H1 (cell line): ENCODE measurements around the gene ZNF488. TPM values are rescaled to one million over a fixed set of nuclear protein-coding genes. Genes with fewer than 3 reads are reported as not detected.
A peak's percentile ranks its signal among the peaks of the same experiment; 100 is the strongest.

Source experiments
- CTCF ChIA-PET: fragments of 300-600 bp; sonication (Branson Sonifier 250); formaldehyde crosslinking; loops from one replicate; lab custom pipeline; 2021; ENCODE audit not compliant: partially characterized antibody; lab: Charles Lee
- POLR2A ChIA-PET: fragments of 300-600 bp; sonication (Branson Sonifier 250); formaldehyde crosslinking; loops from one replicate; lab custom pipeline; 2021; ENCODE audit warnings: inconsistent platforms; ENCODE audit not compliant: partially characterized antibody; lab: Charles Lee
- DNase-seq, 2 experiments: peaks; one replicate each; pipeline versions ENCODE4 v3.0.0 to v3.0.0-alpha.2; 2010 to 2022; ENCODE audit warnings: low spot score in 2 of 2, low read depth in 1 of 2, mixed read lengths in 1 of 2
- FAIRE-seq: peaks from 2 replicates; lab custom pipeline; 2011; peaks lifted over from hg19 to GRCh38; lab: Jason Lieb, UNC
- H2AFZ ChIP-seq: 2 replicates; pipeline ENCODE4 v1.8.1; 2012; ENCODE audit warnings: low read length, inconsistent platforms
- H2AK5ac ChIP-seq: 2 replicates; pipeline ENCODE4 v1.6.1; 2013; ENCODE audit warnings: low read depth, low read length
- H2BK120ac ChIP-seq: replicated peaks from 2 replicates; pipeline ENCODE3; 2013; ENCODE audit warnings: low read depth, low read length, inconsistent platforms
- H2BK12ac ChIP-seq: 2 replicates; pipeline ENCODE4 v1.6.1; 2013; ENCODE audit warnings: low read depth, low read length
- H2BK15ac ChIP-seq: 2 replicates; pipeline ENCODE4 v1.6.1; 2013; ENCODE audit warnings: low read length
- H2BK20ac ChIP-seq: 2 replicates; pipeline ENCODE4 v1.6.1; 2013; ENCODE audit warnings: low read length
- H2BK5ac ChIP-seq: 2 replicates; pipeline ENCODE4 v1.6.1; 2013; ENCODE audit warnings: low read depth, low read length
- H3K14ac ChIP-seq: 2 replicates; pipeline ENCODE4 v1.6.1; 2013; ENCODE audit warnings: inconsistent platforms; ENCODE audit not compliant: insufficient read length
- H3K18ac ChIP-seq: 2 replicates; pipeline ENCODE4 v1.6.1; 2013; ENCODE audit warnings: low read length; ENCODE audit errors: extremely low read depth
- H3K23ac ChIP-seq: 2 replicates; pipeline ENCODE4 v1.6.1; 2013; ENCODE audit warnings: inconsistent platforms; ENCODE audit not compliant: insufficient read length
- H3K23me2 ChIP-seq: 2 replicates; pipeline ENCODE4 v1.6.1; 2013; ENCODE audit warnings: low read depth, low read length
- H3K27ac ChIP-seq: 2 replicates; pipeline ENCODE4 v1.6.1; 2011; ENCODE audit warnings: low read depth, low read length, inconsistent platforms
- H3K27me3 ChIP-seq, 4 experiments: replicated peaks in 1 of 4; 1 replicate in 1 of 4; 2 replicates in 3 of 4; pipeline versions ENCODE4 v1.6.1 to v1.8.1; 2011 to 2013; ENCODE audit warnings: low read length in 3 of 4, mild to moderate bottlenecking in 3 of 4, inconsistent platforms in 2 of 4, mixed read lengths in 2 of 4, moderate library complexity in 1 of 4; ENCODE audit not compliant: control insufficient read depth in 3 of 4, insufficient read depth in 3 of 4; ENCODE audit errors: extremely low read depth in 1 of 4
- H3K36me3 ChIP-seq, 4 experiments: 2 replicates each; pipeline versions ENCODE4 v1.6.1 to v1.8.1; 2011 to 2013; ENCODE audit warnings: mild to moderate bottlenecking in 4 of 4, low read length in 3 of 4, moderate library complexity in 2 of 4, control low read depth in 1 of 4, inconsistent platforms in 1 of 4; ENCODE audit not compliant: insufficient read depth in 4 of 4, control insufficient read depth in 2 of 4
- H3K4ac ChIP-seq: replicated peaks from 2 replicates; pipeline ENCODE3; 2013; ENCODE audit warnings: low read length, low read depth, mixed read lengths, inconsistent platforms; ENCODE audit not compliant: insufficient read length
- H3K4me1 ChIP-seq, 4 experiments: replicated peaks in 1 of 4; 1 replicate in 1 of 4; 2 replicates in 3 of 4; pipeline versions ENCODE4 v1.6.1 to v1.8.1; 2011 to 2013; ENCODE audit warnings: low read length in 3 of 4, inconsistent platforms in 2 of 4, mixed read lengths in 1 of 4; ENCODE audit not compliant: insufficient read depth in 4 of 4, control insufficient read depth in 3 of 4
- H3K4me2 ChIP-seq, 2 experiments: 2 replicates each; pipeline versions ENCODE4 v1.6.1 to v1.8.1; 2011 to 2013; ENCODE audit warnings: low read depth in 2 of 2, low read length in 2 of 2, control low read depth in 1 of 2, inconsistent platforms in 1 of 2, mild to moderate bottlenecking in 1 of 2; ENCODE audit not compliant: insufficient read depth in 1 of 2
- H3K4me3 ChIP-seq, 4 experiments: fragments of 200-600, 300-600 bp in 1 of 4; sonication (generic), shearing (Covaris generic), sonication (Bioruptor Twin) in 1 of 4; 2 replicates each; pipeline versions ENCODE4 v1.5.1 to v1.8.1; 2011 to 2016; ENCODE audit warnings: low read length in 4 of 4, low read depth in 3 of 4, control low read depth in 2 of 4, inconsistent platforms in 2 of 4, mild to moderate bottlenecking in 2 of 4, mixed read lengths in 1 of 4, moderate library complexity in 1 of 4; ENCODE audit not compliant: insufficient read depth in 2 of 4; ENCODE audit errors: extremely low read depth in 1 of 4
- H3K56ac ChIP-seq: replicated peaks from 2 replicates; pipeline ENCODE3; 2013; ENCODE audit warnings: low read depth, mild to moderate bottlenecking, mixed read lengths, low read length, inconsistent platforms; ENCODE audit not compliant: insufficient read length
- H3K79me1 ChIP-seq: 2 replicates; pipeline ENCODE4 v1.6.1; 2013; ENCODE audit warnings: low read depth, low read length, control low read depth
- H3K79me2 ChIP-seq, 2 experiments: 2 replicates each; pipeline versions ENCODE4 v1.6.1 to v1.8.1; 2012 to 2013; ENCODE audit warnings: low read length in 2 of 2, mild to moderate bottlenecking in 2 of 2, inconsistent platforms in 1 of 2; ENCODE audit not compliant: insufficient read depth in 2 of 2, control insufficient read depth in 1 of 2
- H3K9ac ChIP-seq, 4 experiments: replicated peaks in 1 of 4; 1 replicate in 1 of 4; 2 replicates in 3 of 4; pipeline versions ENCODE4 v1.6.1 to v1.8.1; 2011 to 2013; ENCODE audit warnings: low read depth in 3 of 4, low read length in 3 of 4, control low read depth in 2 of 4, mild to moderate bottlenecking in 2 of 4, moderate library complexity in 2 of 4, inconsistent platforms in 1 of 4; ENCODE audit errors: extremely low read depth in 1 of 4
- H3K9me3 ChIP-seq, 2 experiments: 2 replicates each; pipeline versions ENCODE4 v1.6.1 to v1.8.1; 2012 to 2013; ENCODE audit warnings: mild to moderate bottlenecking in 2 of 2, moderate library complexity in 2 of 2, control low read depth in 1 of 2, inconsistent platforms in 1 of 2, low read depth in 1 of 2, low read length in 1 of 2, mixed read lengths in 1 of 2; ENCODE audit not compliant: insufficient read depth in 2 of 2
- H4K20me1 ChIP-seq, 2 experiments: replicated peaks in 1 of 2; 2 replicates each; pipeline versions ENCODE3 to v1.8.1; 2011 to 2013; ENCODE audit warnings: inconsistent platforms in 2 of 2, low read length in 2 of 2, mild to moderate bottlenecking in 1 of 2; ENCODE audit not compliant: insufficient read depth in 2 of 2, control insufficient read depth in 1 of 2
- H4K5ac ChIP-seq: 2 replicates; pipeline ENCODE4 v1.6.1; 2013; ENCODE audit warnings: low read length, low read depth, mixed read lengths, inconsistent platforms; ENCODE audit not compliant: insufficient read length
- H4K8ac ChIP-seq: 2 replicates; pipeline ENCODE4 v1.8.0; 2013; ENCODE audit warnings: mild to moderate bottlenecking, moderate library complexity, low read length, inconsistent platforms; ENCODE audit not compliant: insufficient read depth; ENCODE audit errors: extremely low read depth
- H4K91ac ChIP-seq: replicated peaks from 2 replicates; pipeline ENCODE3; 2013; ENCODE audit warnings: low read length, mixed read lengths, inconsistent platforms; ENCODE audit not compliant: insufficient read length
- JUN ChIP-seq: IDR thresholded peaks from 2 replicates; pipeline ENCODE4 v1.6.1; 2011; ENCODE audit warnings: low read depth, mild to moderate bottlenecking, improper control_type of control experiment, low read length
- KDM1A ChIP-seq: fragments of 200-600, 300-600 bp; sonication (generic); IDR thresholded peaks from 2 replicates; pipeline ENCODE4 v1.7.1; 2016; ENCODE audit warnings: mild to moderate bottlenecking, low read length, borderline replicate concordance
- POLR2A ChIP-seq, 2 experiments: IDR thresholded peaks; 1 replicate in 1 of 2; 2 replicates in 1 of 2; pipeline ENCODE4 v1.6.1; 2011; ENCODE audit warnings: low read depth in 2 of 2, low read length in 2 of 2, mild to moderate bottlenecking in 2 of 2; ENCODE audit errors: control extremely low read depth in 1 of 2
- SAP30 ChIP-seq: fragments of 300-600 bp; sonication (generic); IDR thresholded peaks from 2 replicates; pipeline ENCODE4 v1.7.1; 2012; ENCODE audit warnings: low read length, moderate library complexity, mild to moderate bottlenecking, inconsistent platforms; ENCODE audit not compliant: insufficient read depth, insufficient replicate concordance
- SUZ12 ChIP-seq: fragments of 200-600 bp; sonication (generic); IDR thresholded peaks from 2 replicates; pipeline ENCODE4 v1.6.1; 2012; ENCODE audit warnings: mild to moderate bottlenecking, inconsistent platforms, low read length, moderate library complexity, mixed read lengths
- TAF1 ChIP-seq: IDR thresholded peaks from 2 replicates; pipeline ENCODE4 v1.6.1; 2011; ENCODE audit warnings: mild to moderate bottlenecking, low read depth, low read length
- TBP ChIP-seq: IDR thresholded peaks from 2 replicates; pipeline ENCODE4 v1.6.1; 2011; ENCODE audit warnings: low read depth, low read length, improper control_type of control experiment
- WGBS, 2 experiments: shearing (Covaris generic) in 1 of 2; methylation state at CpG; one replicate each; pipeline versions ENCODE4 v1.1.6 to v1.1.7; 2013 to 2015; ENCODE audit warnings: low lambda C conversion rate in 2 of 2, mixed read lengths in 2 of 2, inconsistent platforms in 1 of 2, low coverage in 1 of 2, missing lambda C conversion rate in 1 of 2; ENCODE audit not compliant: insufficient replicate concordance in 2 of 2, insufficient coverage in 1 of 2, insufficient read length in 1 of 2; ENCODE audit errors: extremely low coverage in 1 of 2, missing lambda C conversion rate in 1 of 2; 5-methylcytosine and 5-hydroxymethylcytosine counted together
- polyA plus RNA-seq, 7 experiments: library from polyadenylated mRNA; depleted of rRNA in 3 of 7; stranded (reverse) in 5 of 7; unstranded in 2 of 7; fragments of >200 nt in 5 of 7; fragments of 200-250 nt in 2 of 7; gene quantifications; 1 replicate in 5 of 7; 2 replicates in 1 of 7; 4 replicates in 1 of 7; pipeline versions ENCODE4 v1.2.1 to v1.2.3, GENCODE V29; 2011 to 2013; ENCODE audit warnings: missing spikeins in 2 of 7, mixed read lengths in 2 of 7
- total RNA-seq: library from RNA; stranded (reverse); fragmentation: NEBNext Ultra II Directional; extraction: Animal tissue kit (Norgen Biotek cat#: 25700); gene quantifications from 2 replicates; pipeline ENCODE4 v1.2.1, GENCODE V29; 2021

ZNF488 gene
- total and polyA plus RNA-seq, 2 of the 8 experiments (the other 6 are each of a cell fraction or from before 2014, with no cell fraction given), result 7.9 to 11.4 TPM

- H3K9me3 ChIP-seq, result no peaks in the 10 kb centered on the region
- no peak overlapping the region for H3K23ac ChIP-seq
- H3K4me2 ChIP-seq, result no peak overlapping the region
- H2BK12ac ChIP-seq, result no peak overlapping the region
- H3K18ac ChIP-seq, result no peak overlapping the region; the same call in 1 of the 2 replicates
- no peaks in the 10 kb centered on the region for H3K27me3 ChIP-seq
- DNase-seq, result peak in 1 of 2 experiments; percentile 33
- H3K27ac ChIP-seq, result no peak overlapping the region
- no peaks in the 10 kb centered on the region for H3K79me2 ChIP-seq
- ChIA-PET POLR2A (no interaction called here), CTCF (interaction anchor here (0.6 to 4.2 kb wide), 2 partner anchors 29 to 52 kb away, joined by 3 to 15 read pairs; no protein-coding TSS in a partner anchor)
- H3K4ac ChIP-seq, result no peak overlapping the region
- no peak for FAIRE-seq
- H3K23me2 ChIP-seq, result peaks cover 4% of the 10 kb centered on the region; the same call in 1 of the 2 replicates
- no peak overlapping the region for H2BK20ac ChIP-seq
- 95% methylated on average over 9 of the region's 9 CpGs; no CpG with 5 or more reads in 1 of the 2 experiments for WGBS, 2 experiments
- no peak overlapping the region for H2BK15ac ChIP-seq
- peaks cover 0 to 3% of the 10 kb centered on the region in 2 experiments for H4K20me1 ChIP-seq
- no peak overlapping the region for H2BK5ac ChIP-seq
- H4K8ac ChIP-seq, result peak overlapping the region; percentile 65; the same call in 1 of the 2 replicates
- H3K4me3 ChIP-seq, result no peak overlapping the region
- H3K36me3 ChIP-seq, result no peaks in the 10 kb centered on the region
- H4K91ac ChIP-seq, result no peak overlapping the region
- no peak overlapping the region for H2BK120ac ChIP-seq
- H3K14ac ChIP-seq, result no peak overlapping the region
- H3K9ac ChIP-seq, result no peak overlapping the region
- H3K56ac ChIP-seq, result no peak overlapping the region
- H3K79me1 ChIP-seq, result no peaks in the 10 kb centered on the region
- no peak overlapping the region for H2AK5ac ChIP-seq
- TF ChIP-seq SAP30 (no peak), JUN (no peak), SUZ12 (no peak), KDM1A (no peak), TAF1 (no peak), POLR2A (IDR thresholded peaks at IDR 0.05; ENCODE audit: control extremely low read depth in 1 of 2, low read depth in 2 of 2, low read length in 2 of 2) (no peak), TBP (no peak)
- H3K4me1 ChIP-seq, result peaks cover 7 to 23% (median 19%) of the 10 kb centered on the region in 4 experiments
- H4K5ac ChIP-seq, result no peak overlapping the region
- no peak overlapping the region for H2AFZ ChIP-seq
Observed at GRCh38 chr10:47406870-47407691, 23.0 kb upstream of the ZNF488 start.
